A673 (cell line): ENCODE results near the gene FBXO3. TPM values are rescaled to one million over a fixed set of nuclear protein-coding genes. Genes with fewer than 3 reads are reported as not detected.

ENCODE experiments used
- BruUV-seq: library from RNA; stranded (reverse); fragments of 400-500 nt; replicated peaks from 2 replicates; lab custom pipeline; 2021; lab: Mats Ljungman, UMichigan
- CTCF ChIA-PET: fragments of 300-600 bp; sonication (Branson Sonifier 250); formaldehyde crosslinking; loops from one replicate; lab custom pipeline; 2022; ENCODE audit warnings: antibody characterized with exemption; lab: Charles Lee
- POLR2A ChIA-PET: fragments of 300-600 bp; sonication (Branson Sonifier 250); formaldehyde crosslinking; loops from one replicate; lab custom pipeline; 2022; ENCODE audit warnings: antibody characterized with exemption; ENCODE audit not compliant: low non-redundant PET; lab: Charles Lee
- DNase-seq: peaks from one replicate; pipeline ENCODE4 v3.0.0-alpha.2; 2015; ENCODE audit warnings: low spot score
- H3K27ac ChIP-seq: fragments of 200-600 bp; sonication (generic); 2 replicates; pipeline ENCODE4 v1.5.1; 2016; ENCODE audit warnings: mixed run types, low read depth, mild to moderate bottlenecking, mixed read lengths, antibody characterized with exemption, low read length; ENCODE audit not compliant: poor library complexity, severe bottlenecking
- H3K27me3 ChIP-seq: fragments of 200-600 bp; sonication (generic); replicated peaks from 2 replicates; pipeline ENCODE4 v1.6.1; 2017; ENCODE audit warnings: mixed run types, low read depth, mild to moderate bottlenecking, mixed read lengths, antibody characterized with exemption, low read length; ENCODE audit not compliant: insufficient read depth, poor library complexity
- H3K36me3 ChIP-seq: fragments of 200-600 bp; sonication (generic); 2 replicates; pipeline ENCODE4 v1.6.1; 2016; ENCODE audit warnings: mixed run types, mild to moderate bottlenecking, mixed read lengths, antibody characterized with exemption, low read length; ENCODE audit not compliant: insufficient read depth, poor library complexity, severe bottlenecking
- H3K4me1 ChIP-seq: fragments of 200-600 bp; sonication (generic); 2 replicates; pipeline ENCODE4 v1.6.1; 2017; ENCODE audit warnings: mixed run types, mild to moderate bottlenecking, mixed read lengths, antibody characterized with exemption, low read length; ENCODE audit not compliant: insufficient read depth, poor library complexity, severe bottlenecking
- H3K4me3 ChIP-seq: fragments of 200-600 bp; sonication (generic); 2 replicates; pipeline ENCODE4 v1.5.1; 2016; ENCODE audit warnings: low read depth, mixed run types, mild to moderate bottlenecking, mixed read lengths, low read length; ENCODE audit not compliant: poor library complexity, severe bottlenecking
- H3K9me3 ChIP-seq: fragments of 200-600 bp; sonication (generic); 2 replicates; pipeline ENCODE4 v1.6.1; 2016; ENCODE audit warnings: mixed run types, low read depth, mild to moderate bottlenecking, mixed read lengths, antibody characterized with exemption, low read length; ENCODE audit not compliant: poor library complexity, severe bottlenecking
- CTCF ChIP-seq: fragments of 300-800, 200-600 bp; sonication (generic); conservative IDR thresholded peaks from 2 replicates; pipeline ENCODE4 v1.5.1; 2017; ENCODE audit warnings: low read depth, mild to moderate bottlenecking, antibody characterized with exemption, low read length, moderate library complexity, mixed read lengths
- EZH2 ChIP-seq: fragments of 200-600 bp; sonication (generic); IDR thresholded peaks from 2 replicates; pipeline ENCODE4 v1.6.1; 2017; ENCODE audit warnings: borderline replicate concordance, low read depth, mild to moderate bottlenecking, mixed read lengths, antibody characterized with exemption, low read length; ENCODE audit not compliant: poor library complexity, severe bottlenecking
- intact Hi-C: fragments of 100-400 bp; cut with micrococcal nuclease; formaldehyde crosslinking; loops from one replicate; pipeline ENCODE4 v1.10.0; 2022; ENCODE audit not compliant: unreplicated experiment
- total RNA-seq: library from RNA; stranded (reverse); gene quantifications from 2 replicates; pipeline ENCODE4 v1.2.3, GENCODE V29; 2021

The FBXO3 gene
- total RNA-seq, 1 experiment from 2014 or later = 59.2 TPM

GRCh38 chr11:33719587-33719986, 54.7 kb downstream of the FBXO3 start:
- Histone ChIP-seq H3K27ac (no peak overlapping the region), H3K4me3 (no peak overlapping the region), H3K36me3 (peaks cover 17% of the 10 kb centered on the region), H3K4me1 (peaks cover 13% of the 10 kb centered on the region), H3K9me3 (no peaks in the 10 kb centered on the region), H3K27me3 (no peaks in the 10 kb centered on the region)
- no TSS peak for BruUV-seq
- POLR2A ChIA-PET = no interaction called here
- intact Hi-C loops = loop anchor here (5.0 kb wide), 1 partner anchor 108 kb away; no protein-coding TSS in a partner anchor
- no peak for DNase-seq
- TF ChIP-seq EZH2 = no peak
- TF ChIP-seq CTCF = no peak
- CTCF ChIA-PET = no interaction called here

- H3K36me3 ChIP-seq = peaks cover 17% of the 10 kb centered on the region
- H3K9me3 ChIP-seq = no peaks in the 10 kb centered on the region
- no peak for TF ChIP-seq CTCF
- no peak for TF ChIP-seq EZH2
- H3K27me3 ChIP-seq = no peaks in the 10 kb centered on the region
- intact Hi-C loops = loop anchor here (5.0 kb wide), 1 partner anchor 109 kb away; no protein-coding TSS in a partner anchor
- H3K4me3 ChIP-seq = no peak overlapping the region
- DNase-seq = no peak
- POLR2A ChIA-PET = no interaction called here
- peaks cover 9% of the 10 kb centered on the region for H3K4me1 ChIP-seq
- no TSS peak for BruUV-seq
- CTCF ChIA-PET = no interaction called here
- H3K27ac ChIP-seq = no peak overlapping the region
These were observed 55.9 kb downstream of the FBXO3 start for GRCh38 chr11:33718440-33718839.

- no TSS peak for BruUV-seq
These were observed 58.1 kb downstream of the FBXO3 start for GRCh38 chr11:33716243-33716642.

More at GRCh38 chr11:33716243-33716642, 58.1 kb downstream of the FBXO3 start:
- no peaks in the 10 kb centered on the region for H3K9me3 ChIP-seq
- DNase-seq = peak; percentile 70
- intact Hi-C loops = loop anchor here (5.0 kb wide), 1 partner anchor 111 kb away; no protein-coding TSS in a partner anchor
- CTCF ChIA-PET = interaction anchor here (4.7 kb wide), 1 partner anchor 26 kb away, joined by 32 read pairs; no protein-coding TSS in a partner anchor
- H3K27me3 ChIP-seq = no peaks in the 10 kb centered on the region
- POLR2A ChIA-PET = interaction anchor here (0.7 kb wide), 1 partner anchor 36 kb away, joined by 3 read pairs; no protein-coding TSS in a partner anchor
- no peak overlapping the region for H3K27ac ChIP-seq
- peaks cover 9% of the 10 kb centered on the region for H3K4me1 ChIP-seq
- no peak for TF ChIP-seq EZH2
- TF ChIP-seq CTCF = peak; percentile 71
- no peak overlapping the region for H3K4me3 ChIP-seq
- peaks cover 17% of the 10 kb centered on the region for H3K36me3 ChIP-seq
